ES-I3 (cell line): ENCODE measurements around the gene MTUS2.
A peak's percentile ranks its signal among the peaks of the same experiment; 100 is the strongest.

ENCODE experiments used
- H3K36me3 ChIP-seq: 2 replicates; pipeline ENCODE4 v1.6.1; 2013; ENCODE audit warnings: mild to moderate bottlenecking, low read length, control low read depth, moderate library complexity; ENCODE audit not compliant: insufficient read depth
- H3K4me1 ChIP-seq: 2 replicates; pipeline ENCODE4 v1.6.1; 2013; ENCODE audit warnings: mild to moderate bottlenecking, control low read depth, low read length; ENCODE audit not compliant: insufficient read depth
- H3K9ac ChIP-seq: 2 replicates; pipeline ENCODE4 v1.6.1; 2013; ENCODE audit warnings: low read depth, mild to moderate bottlenecking, low read length, moderate library complexity
- H3K9me3 ChIP-seq: 2 replicates; pipeline ENCODE4 v1.6.1; 2013; ENCODE audit warnings: mild to moderate bottlenecking, low read length, moderate library complexity; ENCODE audit not compliant: control insufficient read depth, insufficient read depth

MTUS2 gene

DNA sequence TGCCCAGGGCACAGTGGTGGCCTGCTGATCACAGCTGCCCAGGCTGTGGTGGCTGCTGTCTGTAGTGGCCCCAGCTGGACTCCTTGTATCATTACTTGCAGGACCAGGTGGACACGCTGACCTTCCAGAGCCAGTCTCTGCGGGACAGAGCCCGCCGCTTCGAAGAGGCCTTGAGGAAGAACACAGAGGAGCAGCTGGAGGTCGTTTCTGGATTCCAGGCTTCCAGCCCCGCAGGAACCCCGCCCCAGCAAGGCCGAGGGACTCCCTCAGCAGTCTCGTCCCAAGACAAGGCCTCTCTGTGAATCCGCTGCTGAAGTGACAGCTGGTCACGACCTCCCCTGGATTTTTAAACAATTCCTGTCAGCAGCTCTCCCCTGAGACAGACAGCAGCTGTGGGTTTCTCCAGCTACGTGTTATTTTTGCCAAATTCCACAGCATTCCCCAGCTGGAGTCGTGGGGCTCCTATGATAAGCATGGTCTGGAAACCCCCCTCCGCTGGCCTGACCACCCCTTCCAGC is 677.1 kb downstream of the MTUS2 start:
- Histone ChIP-seq H3K9me3 (no peaks in the 10 kb centered on the region), H3K4me1 (peaks cover 3% of the 10 kb centered on the region; the same call in 1 of the 2 replicates), H3K36me3 (no peaks in the 10 kb centered on the region), H3K9ac (no peak overlapping the region)

DNA sequence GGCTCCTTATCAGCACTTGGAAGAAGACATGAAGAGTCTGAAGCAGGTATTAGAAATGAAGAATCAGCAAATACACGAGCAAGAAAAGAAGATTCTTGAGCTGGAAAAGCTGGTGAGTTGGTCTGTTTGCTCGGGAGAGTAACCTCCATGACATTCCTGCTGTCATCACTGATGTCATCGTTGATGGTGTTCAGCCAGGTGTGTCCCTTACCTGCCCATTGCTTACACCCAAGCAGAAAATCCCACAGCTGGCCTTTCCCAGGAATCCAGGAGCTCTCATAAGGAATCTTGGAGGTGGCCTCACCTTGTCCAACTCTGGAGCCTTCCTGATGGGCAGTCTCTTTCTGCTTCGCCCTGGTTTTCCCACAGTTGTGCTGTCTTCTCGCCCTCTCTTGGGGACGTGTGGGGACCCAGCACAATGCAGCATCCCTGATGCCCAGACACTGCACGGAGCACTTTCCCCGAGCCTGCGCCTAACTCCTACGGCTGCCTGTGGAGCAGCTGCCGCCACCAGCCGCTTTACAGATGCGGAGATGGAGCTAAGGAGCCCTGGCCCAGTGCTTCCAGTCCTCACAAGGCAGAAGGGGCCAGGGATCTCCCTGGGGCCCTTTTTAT is 678.4 kb downstream of the MTUS2 start:
- Histone ChIP-seq H3K36me3 (no peaks in the 10 kb centered on the region), H3K9me3 (no peaks in the 10 kb centered on the region), H3K4me1 (peaks cover 3% of the 10 kb centered on the region; the same call in 1 of the 2 replicates), H3K9ac (no peak overlapping the region)

DNA sequence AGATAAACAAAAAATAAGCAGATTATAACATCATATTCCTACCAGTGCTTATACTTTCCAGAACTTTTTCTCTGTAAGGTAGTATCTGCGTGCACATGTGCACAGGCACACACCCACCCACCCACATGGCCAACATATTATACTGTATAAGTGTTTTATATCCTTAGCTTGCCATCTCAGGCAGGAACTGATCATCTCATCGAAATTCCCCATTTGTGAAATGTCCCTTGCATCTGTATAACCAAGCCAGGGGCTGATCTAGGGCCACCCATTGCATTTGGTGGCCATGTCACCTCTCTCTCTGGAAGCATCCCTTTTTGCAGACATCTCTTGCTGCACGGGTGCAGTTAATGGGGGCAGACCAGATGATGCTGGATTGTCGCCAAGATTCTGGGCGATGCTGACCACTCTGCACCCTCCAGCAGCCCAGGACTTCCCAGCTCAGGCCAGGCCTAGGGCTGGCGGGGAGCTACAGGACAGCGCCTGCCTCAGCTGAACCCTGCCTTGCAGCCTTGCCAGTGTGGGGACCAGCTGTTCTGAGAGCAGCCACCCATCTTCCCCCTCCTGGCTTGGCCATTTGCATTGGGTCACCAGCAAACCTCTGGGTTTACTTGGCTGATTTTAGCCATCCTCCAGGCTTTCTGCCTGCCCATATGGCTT is 679.5 kb downstream of the MTUS2 start:
- no peak overlapping the region for H3K9ac ChIP-seq
- no peaks in the 10 kb centered on the region for H3K36me3 ChIP-seq
- H3K9me3 ChIP-seq: no peaks in the 10 kb centered on the region
- H3K4me1 ChIP-seq: peaks cover 3% of the 10 kb centered on the region; the same call in 1 of the 2 replicates

DNA sequence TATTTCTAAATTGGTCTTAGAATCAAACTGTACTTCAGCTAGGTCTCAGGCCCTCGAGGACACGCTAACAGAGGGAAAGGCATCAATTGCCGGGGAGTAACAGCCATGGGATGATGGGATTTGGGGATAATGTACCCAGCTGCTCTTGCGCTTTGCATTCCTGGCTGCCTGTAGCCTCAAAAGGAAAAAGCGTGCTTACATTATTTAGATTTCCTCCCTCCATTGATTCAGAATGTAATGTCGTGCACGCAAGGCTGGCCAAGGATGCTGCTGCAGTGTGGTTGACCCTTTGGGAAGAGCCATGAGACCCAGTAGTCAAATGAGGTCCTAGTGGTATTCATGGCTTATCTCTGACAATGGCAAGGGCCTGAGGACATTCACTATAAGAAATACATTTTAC is 680.2 kb downstream of the MTUS2 start:
- Histone ChIP-seq H3K9me3 (no peaks in the 10 kb centered on the region), H3K4me1 (peaks cover 3% of the 10 kb centered on the region; the same call in 1 of the 2 replicates), H3K9ac (no peak overlapping the region), H3K36me3 (no peaks in the 10 kb centered on the region)

DNA sequence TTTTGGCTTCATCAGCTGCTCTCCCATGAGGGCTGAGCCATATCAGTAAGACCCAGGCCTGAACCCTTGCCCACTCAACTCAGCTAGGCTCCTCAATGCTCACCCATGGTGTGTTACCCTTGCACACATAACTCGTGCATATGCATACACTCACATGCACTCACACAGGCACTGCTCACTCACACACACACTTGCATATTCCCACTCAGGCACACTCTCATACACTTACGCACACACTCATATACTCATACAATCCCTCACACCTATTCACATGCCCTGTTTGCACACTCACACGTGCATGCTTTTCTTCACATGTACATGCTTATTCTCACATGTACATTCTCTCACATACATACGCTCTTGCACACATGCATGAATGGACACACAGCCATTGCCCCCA is 681.5 kb downstream of the MTUS2 start:
- H3K4me1 ChIP-seq: peaks cover 3% of the 10 kb centered on the region; the same call in 1 of the 2 replicates
- no peaks in the 10 kb centered on the region for H3K9me3 ChIP-seq
- no peaks in the 10 kb centered on the region for H3K36me3 ChIP-seq
- no peak overlapping the region for H3K9ac ChIP-seq

DNA sequence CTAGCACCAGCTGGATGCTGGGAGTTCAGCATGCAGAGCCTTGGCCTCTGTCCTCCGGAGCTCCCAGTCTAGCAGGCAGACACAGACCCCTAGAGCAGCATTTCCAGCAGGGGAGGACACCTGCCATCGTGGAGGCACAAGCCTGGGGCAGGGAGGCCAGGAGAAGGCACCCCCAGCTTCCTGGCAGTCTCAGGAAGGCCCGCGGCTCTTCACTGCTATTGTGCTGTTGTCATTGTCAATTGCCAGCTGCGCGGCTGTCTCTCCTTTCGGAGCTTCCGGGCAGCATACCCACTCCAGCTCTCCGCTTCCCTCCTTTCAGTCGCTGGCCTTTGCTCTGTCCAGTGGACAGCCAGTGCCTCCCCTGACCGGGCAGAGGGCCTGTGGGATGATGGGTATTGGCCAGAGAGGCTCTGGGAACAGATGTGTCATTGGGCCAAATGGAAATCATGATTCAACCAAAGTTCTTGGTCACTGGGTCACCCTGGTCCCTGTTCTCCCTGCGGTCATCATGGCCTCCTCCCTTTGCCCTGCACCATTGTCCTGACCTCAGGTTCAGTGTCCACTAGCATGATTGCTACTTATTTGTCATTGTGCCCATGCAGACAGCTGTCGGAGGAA is 682.4 kb downstream of the MTUS2 start:
- Histone ChIP-seq H3K4me1 (no peaks in the 10 kb centered on the region), H3K9me3 (no peaks in the 10 kb centered on the region), H3K9ac (peak overlapping the region; percentile 47; the same call in 1 of the 2 replicates), H3K36me3 (no peaks in the 10 kb centered on the region)

DNA sequence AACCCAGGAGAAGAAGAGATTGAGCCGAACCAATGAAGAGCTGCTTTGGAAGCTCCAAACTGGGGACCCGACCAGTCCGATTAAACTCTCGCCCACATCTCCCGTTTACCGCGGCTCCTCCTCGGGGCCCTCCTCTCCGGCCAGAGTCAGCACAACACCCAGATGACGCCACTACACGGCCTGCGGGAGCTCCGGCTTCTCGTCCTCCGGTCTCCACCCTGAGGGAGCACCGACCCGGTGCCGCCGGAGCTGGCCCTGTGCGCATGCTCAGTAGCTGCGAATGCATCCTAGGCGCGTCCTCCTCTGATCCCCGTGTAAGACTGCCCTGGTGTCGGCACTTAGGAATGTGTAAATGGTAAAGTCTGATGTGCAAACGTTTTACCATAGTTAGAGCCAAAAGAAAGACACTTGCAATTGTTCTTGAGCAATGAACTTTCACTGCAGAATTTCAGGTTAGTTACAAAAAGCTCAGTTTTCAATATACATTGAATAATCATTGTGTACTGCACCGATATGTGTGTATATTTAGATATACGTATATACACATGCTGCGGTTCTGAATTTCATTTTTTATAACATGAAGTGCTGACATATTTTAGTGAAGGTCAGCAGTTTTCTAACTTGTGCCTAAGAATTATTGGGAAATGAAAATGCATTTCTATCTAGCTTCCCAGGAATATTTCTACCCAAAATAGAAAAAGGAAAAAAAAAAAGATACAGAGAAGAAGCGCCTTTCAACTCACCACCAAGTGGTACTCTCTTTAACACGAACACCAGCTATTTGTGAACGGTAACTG is 683.1 kb downstream of the MTUS2 start:
- Histone ChIP-seq H3K36me3 (no peaks in the 10 kb centered on the region), H3K9me3 (no peaks in the 10 kb centered on the region), H3K4me1 (no peaks in the 10 kb centered on the region), H3K9ac (peak overlapping the region; percentile 47; the same call in 1 of the 2 replicates)

DNA sequence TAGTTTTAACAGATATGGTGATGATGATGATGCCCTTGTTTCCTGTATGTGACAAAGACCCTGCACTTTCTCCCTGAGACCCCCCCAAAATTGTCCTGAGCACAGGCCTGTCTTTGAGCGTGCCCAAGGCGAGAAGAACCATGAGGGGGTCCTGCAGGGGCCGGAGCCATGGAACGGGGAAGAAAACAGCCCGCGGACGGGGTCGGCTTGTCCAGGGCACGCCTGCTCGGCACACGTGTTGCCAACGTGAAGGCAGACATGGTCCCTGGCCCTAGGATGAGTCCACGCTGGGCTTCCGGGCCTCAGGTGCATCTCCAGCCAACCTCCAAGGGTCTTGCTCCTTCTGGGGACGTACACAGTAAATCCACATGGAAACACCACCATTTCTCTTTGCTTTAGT is 684.6 kb downstream of the MTUS2 start:
- Histone ChIP-seq H3K36me3 (no peaks in the 10 kb centered on the region), H3K9ac (no peak overlapping the region), H3K4me1 (no peaks in the 10 kb centered on the region), H3K9me3 (no peaks in the 10 kb centered on the region)

DNA sequence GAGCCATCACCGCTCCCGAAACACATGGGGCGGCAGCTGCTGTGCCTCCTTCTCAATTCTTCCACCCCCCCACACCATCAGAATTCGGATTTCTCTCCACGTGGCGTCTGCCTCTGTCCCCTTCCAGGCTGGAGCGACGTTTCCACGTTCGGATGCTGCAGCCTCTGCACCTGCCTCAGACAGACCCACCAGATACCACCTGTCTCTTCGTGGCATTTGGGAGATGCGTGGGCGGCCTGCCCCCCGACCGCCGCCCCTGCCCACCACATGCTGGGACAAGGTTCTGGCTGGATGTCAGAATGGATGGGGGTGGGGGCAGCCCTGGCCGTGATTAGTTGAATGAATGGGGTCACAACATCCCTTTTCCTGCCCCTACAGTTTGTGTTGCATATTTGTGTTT is 685.4 kb downstream of the MTUS2 start:
- Histone ChIP-seq H3K9ac (no peak overlapping the region), H3K36me3 (no peaks in the 10 kb centered on the region; the same call in 1 of the 2 replicates), H3K9me3 (no peaks in the 10 kb centered on the region), H3K4me1 (no peaks in the 10 kb centered on the region)

DNA sequence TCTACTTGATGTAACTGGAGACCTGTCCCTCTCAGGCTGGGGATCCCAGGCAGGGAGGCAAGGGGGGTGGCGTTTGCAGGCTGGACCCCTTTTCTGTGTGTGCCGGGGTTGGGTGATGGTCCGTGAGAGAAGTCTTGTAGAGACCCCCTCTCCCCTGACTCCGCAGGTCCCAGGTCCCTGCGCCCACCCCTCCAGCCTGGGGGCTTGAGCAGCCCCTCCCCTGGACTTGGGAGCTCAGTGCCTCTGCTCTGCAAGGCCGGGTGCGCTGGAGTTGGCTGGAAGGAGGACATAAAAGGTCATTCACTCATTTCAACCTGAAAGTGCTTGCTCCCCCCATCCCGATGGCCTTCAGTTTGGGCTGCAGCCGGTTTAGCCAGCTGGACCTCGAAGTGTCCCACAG is 685.8 kb downstream of the MTUS2 start:
- Histone ChIP-seq H3K4me1 (no peaks in the 10 kb centered on the region), H3K9ac (no peak overlapping the region), H3K36me3 (no peaks in the 10 kb centered on the region; the same call in 1 of the 2 replicates), H3K9me3 (no peaks in the 10 kb centered on the region)

DNA sequence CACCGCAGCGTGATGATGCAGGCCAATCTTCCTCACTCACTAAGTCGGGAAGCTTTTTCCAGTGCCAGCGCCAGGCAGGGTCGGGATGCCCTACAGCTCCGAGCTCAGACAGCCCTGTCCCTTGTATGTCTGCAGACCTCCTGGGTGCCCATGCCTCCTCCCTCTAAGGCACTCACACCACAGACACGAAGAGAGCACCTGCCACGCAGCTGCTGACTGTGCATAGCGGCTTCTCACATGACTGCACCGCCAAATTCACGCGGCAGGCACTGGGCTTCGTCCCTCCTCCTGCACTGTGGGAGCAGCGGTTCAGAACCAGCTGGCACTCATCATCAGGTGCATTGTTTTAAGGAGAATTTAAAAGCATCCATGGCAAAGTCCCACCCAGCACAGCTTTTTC is 687.2 kb downstream of the MTUS2 start:
- Histone ChIP-seq H3K9ac (no peak overlapping the region), H3K9me3 (no peaks in the 10 kb centered on the region), H3K4me1 (no peaks in the 10 kb centered on the region), H3K36me3 (no peaks in the 10 kb centered on the region; the same call in 1 of the 2 replicates)

DNA sequence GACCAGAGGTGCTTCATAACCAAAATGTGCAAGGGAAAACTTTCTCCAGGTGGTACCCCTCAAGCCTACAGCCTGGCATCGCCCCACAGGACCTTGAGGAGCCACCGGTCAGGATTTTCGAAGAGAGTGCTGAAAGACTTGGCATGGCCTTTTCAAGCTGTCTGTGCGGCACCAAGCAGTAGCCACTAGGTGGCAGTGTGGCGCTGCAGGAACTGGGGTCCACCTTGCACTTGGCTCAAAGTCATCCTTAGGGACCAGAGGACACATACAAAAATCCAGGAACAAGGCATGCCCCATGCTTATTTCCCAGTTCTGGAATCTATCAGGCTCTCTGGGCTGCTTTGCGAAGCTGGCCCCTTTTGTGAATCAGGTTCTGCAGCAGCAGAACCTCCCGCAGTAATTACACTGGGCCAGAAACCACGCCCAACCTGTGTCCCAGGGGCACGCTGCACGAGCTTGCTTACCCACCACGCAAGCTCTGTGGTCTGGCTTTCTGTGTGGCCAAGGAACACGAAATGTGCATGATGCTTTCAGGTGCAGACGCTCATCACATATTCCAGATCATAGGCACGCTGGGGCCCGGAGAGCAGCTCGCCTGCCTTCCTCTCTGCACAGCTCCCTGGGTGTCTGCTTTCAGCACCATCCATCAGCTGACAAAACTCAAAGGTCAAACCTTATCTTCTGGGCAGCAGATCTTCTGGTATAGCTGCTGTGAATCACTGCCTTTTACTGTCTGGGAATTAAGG is 688.2 kb downstream of the MTUS2 start:
- H3K4me1 ChIP-seq: no peaks in the 10 kb centered on the region
- H3K9ac ChIP-seq: no peak overlapping the region
- no peaks in the 10 kb centered on the region; the same call in 1 of the 2 replicates for H3K36me3 ChIP-seq
- no peaks in the 10 kb centered on the region for H3K9me3 ChIP-seq

DNA sequence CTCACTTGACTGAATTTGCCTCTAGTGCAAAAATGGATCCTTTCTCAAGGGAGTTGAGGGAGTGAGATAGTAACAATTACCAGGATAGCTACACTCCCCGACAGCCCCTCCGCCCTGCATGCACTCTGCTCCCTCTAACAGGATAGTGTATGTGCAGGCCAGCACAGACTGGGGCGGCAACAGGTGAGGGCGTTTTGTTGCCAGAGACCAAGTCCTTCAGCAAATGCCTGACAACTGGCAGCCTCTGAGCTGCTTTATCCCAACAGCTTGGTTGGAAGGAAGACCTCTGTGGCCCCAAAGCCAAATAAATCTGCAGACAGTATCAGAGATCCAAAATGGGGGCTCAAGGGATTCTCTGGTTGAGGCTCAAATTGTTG is 688.7 kb downstream of the MTUS2 start:
- no peak overlapping the region for H3K9ac ChIP-seq
- no peaks in the 10 kb centered on the region for H3K9me3 ChIP-seq
- H3K36me3 ChIP-seq: no peaks in the 10 kb centered on the region; the same call in 1 of the 2 replicates
- H3K4me1 ChIP-seq: no peaks in the 10 kb centered on the region
